ENCODE results near the gene WHRN. TPM values are rescaled to one million over a fixed set of nuclear protein-coding genes. Genes with fewer than 3 reads are reported as not detected.

WHRN gene
- total and polyA plus RNA-seq, 2 experiments from 2014 or later: 8.3 to 8.9 TPM

DNA sequence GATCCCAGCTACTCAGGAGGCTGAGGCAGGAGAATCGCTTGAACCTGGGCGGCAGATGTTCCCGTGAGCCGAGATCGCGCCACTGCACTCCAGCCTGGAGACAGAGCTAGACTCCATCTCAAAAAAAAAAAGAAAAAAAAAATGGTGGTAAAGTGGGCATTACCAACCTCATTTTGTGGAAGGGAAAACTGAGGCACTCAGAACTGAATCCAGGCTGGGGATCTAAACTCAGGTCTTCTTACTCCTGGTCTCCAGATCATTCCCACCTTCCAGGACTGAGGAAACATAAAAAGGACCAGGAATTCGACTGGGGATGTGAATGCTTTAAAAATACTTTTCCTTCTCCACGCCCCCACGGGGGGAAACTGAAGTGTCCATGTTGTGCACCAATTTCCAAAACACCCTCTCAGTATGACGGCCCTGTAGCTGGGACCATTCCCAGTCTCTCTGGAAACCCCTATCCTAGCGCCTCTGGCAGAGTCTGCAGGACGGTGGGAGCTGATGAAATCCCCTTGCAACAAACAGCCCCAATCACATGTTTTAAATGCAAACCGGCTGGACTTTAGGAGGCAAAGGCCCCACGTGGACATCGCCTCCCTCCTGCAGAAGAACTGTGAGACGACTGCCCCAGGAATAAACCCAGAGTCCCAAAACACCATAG is 108.6 kb downstream of the WHRN start (continued):
- TF ChIP-seq, protein P1, sequence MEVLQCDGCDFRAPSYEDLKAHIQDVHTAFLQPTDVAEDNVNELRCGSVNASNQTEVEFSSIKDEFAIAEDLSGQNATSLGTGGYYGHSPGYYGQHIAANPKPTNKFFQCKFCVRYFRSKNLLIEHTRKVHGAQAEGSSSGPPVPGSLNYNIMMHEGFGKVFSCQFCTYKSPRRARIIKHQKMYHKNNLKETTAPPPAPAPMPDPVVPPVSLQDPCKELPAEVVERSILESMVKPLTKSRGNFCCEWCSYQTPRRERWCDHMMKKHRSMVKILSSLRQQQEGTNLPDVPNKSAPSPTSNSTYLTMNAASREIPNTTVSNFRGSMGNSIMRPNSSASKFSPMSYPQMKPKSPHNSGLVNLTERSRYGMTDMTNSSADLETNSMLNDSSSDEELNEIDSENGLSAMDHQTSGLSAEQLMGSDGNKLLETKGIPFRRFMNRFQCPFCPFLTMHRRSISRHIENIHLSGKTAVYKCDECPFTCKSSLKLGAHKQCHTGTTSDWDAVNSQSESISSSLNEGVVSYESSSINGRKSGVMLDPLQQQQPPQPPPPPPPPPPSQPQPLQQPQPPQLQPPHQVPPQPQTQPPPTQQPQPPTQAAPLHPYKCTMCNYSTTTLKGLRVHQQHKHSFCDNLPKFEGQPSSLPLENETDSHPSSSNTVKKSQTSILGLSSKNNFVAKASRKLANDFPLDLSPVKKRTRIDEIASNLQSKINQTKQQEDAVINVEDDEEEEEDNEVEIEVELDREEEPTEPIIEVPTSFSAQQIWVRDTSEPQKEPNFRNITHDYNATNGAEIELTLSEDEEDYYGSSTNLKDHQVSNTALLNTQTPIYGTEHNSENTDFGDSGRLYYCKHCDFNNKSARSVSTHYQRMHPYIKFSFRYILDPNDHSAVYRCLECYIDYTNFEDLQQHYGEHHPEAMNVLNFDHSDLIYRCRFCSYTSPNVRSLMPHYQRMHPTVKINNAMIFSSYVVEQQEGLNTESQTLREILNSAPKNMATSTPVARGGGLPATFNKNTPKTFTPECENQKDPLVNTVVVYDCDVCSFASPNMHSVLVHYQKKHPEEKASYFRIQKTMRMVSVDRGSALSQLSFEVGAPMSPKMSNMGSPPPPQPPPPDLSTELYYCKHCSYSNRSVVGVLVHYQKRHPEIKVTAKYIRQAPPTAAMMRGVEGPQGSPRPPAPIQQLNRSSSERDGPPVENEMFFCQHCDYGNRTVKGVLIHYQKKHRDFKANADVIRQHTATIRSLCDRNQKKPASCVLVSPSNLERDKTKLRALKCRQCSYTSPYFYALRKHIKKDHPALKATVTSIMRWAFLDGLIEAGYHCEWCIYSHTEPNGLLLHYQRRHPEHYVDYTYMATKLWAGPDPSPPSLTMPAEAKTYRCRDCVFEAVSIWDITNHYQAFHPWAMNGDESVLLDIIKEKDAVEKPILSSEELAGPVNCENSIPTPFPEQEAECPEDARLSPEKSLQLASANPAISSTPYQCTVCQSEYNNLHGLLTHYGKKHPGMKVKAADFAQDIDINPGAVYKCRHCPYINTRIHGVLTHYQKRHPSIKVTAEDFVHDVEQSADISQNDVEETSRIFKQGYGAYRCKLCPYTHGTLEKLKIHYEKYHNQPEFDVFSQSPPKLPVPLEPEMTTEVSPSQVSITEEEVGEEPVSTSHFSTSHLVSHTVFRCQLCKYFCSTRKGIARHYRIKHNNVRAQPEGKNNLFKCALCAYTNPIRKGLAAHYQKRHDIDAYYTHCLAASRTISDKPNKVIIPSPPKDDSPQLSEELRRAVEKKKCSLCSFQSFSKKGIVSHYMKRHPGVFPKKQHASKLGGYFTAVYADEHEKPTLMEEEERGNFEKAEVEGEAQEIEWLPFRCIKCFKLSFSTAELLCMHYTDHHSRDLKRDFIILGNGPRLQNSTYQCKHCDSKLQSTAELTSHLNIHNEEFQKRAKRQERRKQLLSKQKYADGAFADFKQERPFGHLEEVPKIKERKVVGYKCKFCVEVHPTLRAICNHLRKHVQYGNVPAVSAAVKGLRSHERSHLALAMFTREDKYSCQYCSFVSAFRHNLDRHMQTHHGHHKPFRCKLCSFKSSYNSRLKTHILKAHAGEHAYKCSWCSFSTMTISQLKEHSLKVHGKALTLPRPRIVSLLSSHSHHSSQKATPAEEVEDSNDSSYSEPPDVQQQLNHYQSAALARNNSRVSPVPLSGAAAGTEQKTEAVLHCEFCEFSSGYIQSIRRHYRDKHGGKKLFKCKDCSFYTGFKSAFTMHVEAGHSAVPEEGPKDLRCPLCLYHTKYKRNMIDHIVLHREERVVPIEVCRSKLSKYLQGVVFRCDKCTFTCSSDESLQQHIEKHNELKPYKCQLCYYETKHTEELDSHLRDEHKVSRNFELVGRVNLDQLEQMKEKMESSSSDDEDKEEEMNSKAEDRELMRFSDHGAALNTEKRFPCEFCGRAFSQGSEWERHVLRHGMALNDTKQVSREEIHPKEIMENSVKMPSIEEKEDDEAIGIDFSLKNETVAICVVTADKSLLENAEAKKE (CRISPR knock-in tag; IDR thresholded peaks at IDR 0.05): no peak
- TF ChIP-seq, protein P2, sequence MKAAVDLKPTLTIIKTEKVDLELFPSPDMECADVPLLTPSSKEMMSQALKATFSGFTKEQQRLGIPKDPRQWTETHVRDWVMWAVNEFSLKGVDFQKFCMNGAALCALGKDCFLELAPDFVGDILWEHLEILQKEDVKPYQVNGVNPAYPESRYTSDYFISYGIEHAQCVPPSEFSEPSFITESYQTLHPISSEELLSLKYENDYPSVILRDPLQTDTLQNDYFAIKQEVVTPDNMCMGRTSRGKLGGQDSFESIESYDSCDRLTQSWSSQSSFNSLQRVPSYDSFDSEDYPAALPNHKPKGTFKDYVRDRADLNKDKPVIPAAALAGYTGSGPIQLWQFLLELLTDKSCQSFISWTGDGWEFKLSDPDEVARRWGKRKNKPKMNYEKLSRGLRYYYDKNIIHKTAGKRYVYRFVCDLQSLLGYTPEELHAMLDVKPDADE (IDR thresholded peaks at IDR 0.05): no peak
- TF ChIP-seq STAT1 (IDR thresholded peaks at IDR 0.05; ENCODE audit: unreplicated experiment): no peak
- TF ChIP-seq CREB1 (CRISPR knock-in tag; IDR thresholded peaks at IDR 0.05; ENCODE audit: low read depth): no peak
- TF ChIP-seq, protein P3, sequence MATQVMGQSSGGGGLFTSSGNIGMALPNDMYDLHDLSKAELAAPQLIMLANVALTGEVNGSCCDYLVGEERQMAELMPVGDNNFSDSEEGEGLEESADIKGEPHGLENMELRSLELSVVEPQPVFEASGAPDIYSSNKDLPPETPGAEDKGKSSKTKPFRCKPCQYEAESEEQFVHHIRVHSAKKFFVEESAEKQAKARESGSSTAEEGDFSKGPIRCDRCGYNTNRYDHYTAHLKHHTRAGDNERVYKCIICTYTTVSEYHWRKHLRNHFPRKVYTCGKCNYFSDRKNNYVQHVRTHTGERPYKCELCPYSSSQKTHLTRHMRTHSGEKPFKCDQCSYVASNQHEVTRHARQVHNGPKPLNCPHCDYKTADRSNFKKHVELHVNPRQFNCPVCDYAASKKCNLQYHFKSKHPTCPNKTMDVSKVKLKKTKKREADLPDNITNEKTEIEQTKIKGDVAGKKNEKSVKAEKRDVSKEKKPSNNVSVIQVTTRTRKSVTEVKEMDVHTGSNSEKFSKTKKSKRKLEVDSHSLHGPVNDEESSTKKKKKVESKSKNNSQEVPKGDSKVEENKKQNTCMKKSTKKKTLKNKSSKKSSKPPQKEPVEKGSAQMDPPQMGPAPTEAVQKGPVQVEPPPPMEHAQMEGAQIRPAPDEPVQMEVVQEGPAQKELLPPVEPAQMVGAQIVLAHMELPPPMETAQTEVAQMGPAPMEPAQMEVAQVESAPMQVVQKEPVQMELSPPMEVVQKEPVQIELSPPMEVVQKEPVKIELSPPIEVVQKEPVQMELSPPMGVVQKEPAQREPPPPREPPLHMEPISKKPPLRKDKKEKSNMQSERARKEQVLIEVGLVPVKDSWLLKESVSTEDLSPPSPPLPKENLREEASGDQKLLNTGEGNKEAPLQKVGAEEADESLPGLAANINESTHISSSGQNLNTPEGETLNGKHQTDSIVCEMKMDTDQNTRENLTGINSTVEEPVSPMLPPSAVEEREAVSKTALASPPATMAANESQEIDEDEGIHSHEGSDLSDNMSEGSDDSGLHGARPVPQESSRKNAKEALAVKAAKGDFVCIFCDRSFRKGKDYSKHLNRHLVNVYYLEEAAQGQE (IDR thresholded peaks at IDR 0.05; ENCODE audit: unreplicated experiment): no peak

Data from GM23338 (cell line).